ENCODE results near the gene TENM4. TPM values are rescaled to one million over a fixed set of nuclear protein-coding genes. Genes with fewer than 3 reads are reported as not detected.

TENM4 gene
- total RNA-seq, 2 experiments from 2014 or later: not detected

GRCh38 chr11:78620159-78620558 is 820.7 kb downstream of the TENM4 start:
- intact Hi-C loops (cut with micrococcal nuclease; ENCODE audit: unreplicated experiment): no loop called here
- BruUV-seq (replicated peaks): no TSS peak

GRCh38 chr11:78615724-78616123 is 825.1 kb downstream of the TENM4 start:
- H3K27ac ChIP-seq (ENCODE audit: low read depth, low read length, poor library complexity, severe bottlenecking): no peak overlapping the region
- TF ChIP-seq, protein P1, sequence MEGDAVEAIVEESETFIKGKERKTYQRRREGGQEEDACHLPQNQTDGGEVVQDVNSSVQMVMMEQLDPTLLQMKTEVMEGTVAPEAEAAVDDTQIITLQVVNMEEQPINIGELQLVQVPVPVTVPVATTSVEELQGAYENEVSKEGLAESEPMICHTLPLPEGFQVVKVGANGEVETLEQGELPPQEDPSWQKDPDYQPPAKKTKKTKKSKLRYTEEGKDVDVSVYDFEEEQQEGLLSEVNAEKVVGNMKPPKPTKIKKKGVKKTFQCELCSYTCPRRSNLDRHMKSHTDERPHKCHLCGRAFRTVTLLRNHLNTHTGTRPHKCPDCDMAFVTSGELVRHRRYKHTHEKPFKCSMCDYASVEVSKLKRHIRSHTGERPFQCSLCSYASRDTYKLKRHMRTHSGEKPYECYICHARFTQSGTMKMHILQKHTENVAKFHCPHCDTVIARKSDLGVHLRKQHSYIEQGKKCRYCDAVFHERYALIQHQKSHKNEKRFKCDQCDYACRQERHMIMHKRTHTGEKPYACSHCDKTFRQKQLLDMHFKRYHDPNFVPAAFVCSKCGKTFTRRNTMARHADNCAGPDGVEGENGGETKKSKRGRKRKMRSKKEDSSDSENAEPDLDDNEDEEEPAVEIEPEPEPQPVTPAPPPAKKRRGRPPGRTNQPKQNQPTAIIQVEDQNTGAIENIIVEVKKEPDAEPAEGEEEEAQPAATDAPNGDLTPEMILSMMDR (conservative IDR thresholded peaks at IDR 0.05; ENCODE audit: low read length): no peak
- CTCF ChIA-PET (ENCODE audit: unreplicated experiment): no interaction called here
- POLR2A ChIA-PET: no interaction called here
- no TSS peak for BruUV-seq (replicated peaks)
- H3K36me3 ChIP-seq (ENCODE audit: insufficient read depth, low read length): no peaks in the 10 kb centered on the region
- no peaks in the 10 kb centered on the region for H3K9me2 ChIP-seq (ENCODE audit: insufficient read depth, low read length)
- no peaks in the 10 kb centered on the region for H3K4me1 ChIP-seq (ENCODE audit: insufficient read depth, low read length, poor library complexity, severe bottlenecking)
- intact Hi-C loops (cut with micrococcal nuclease; ENCODE audit: unreplicated experiment): no loop called here
- H4K20me1 ChIP-seq (ENCODE audit: insufficient read depth, low read length): no peaks in the 10 kb centered on the region
- H3K9me3 ChIP-seq (ENCODE audit: low read length): no peaks in the 10 kb centered on the region
- no peak overlapping the region for H3K4me2 ChIP-seq (ENCODE audit: low read length)
- H3K4me3 ChIP-seq (ENCODE audit: low read depth, low read length, poor library complexity, severe bottlenecking): no peak overlapping the region
- H2AFZ ChIP-seq (ENCODE audit: low read length): no peak overlapping the region
- no peak for DNase-seq (ENCODE audit: low spot score)
- no peaks in the 10 kb centered on the region for H3K79me2 ChIP-seq (ENCODE audit: insufficient read depth, low read depth, low read length)

More at GRCh38 chr11:78620159-78620558, 820.7 kb downstream of the TENM4 start:
- no peaks in the 10 kb centered on the region for H4K20me1 ChIP-seq (ENCODE audit: insufficient read depth, low read length)
- no peak overlapping the region for H2AFZ ChIP-seq (ENCODE audit: low read length)
- no peaks in the 10 kb centered on the region for H3K9me3 ChIP-seq (ENCODE audit: low read length)
- no peak overlapping the region for H3K4me3 ChIP-seq (ENCODE audit: low read depth, low read length, poor library complexity, severe bottlenecking)
- no peaks in the 10 kb centered on the region for H3K79me2 ChIP-seq (ENCODE audit: insufficient read depth, low read depth, low read length)
- CTCF ChIA-PET (ENCODE audit: unreplicated experiment): no interaction called here
- no peaks in the 10 kb centered on the region for H3K9me2 ChIP-seq (ENCODE audit: insufficient read depth, low read length)
- no peak overlapping the region for H3K27ac ChIP-seq (ENCODE audit: low read depth, low read length, poor library complexity, severe bottlenecking)
- TF ChIP-seq, protein P1 (conservative IDR thresholded peaks at IDR 0.05; ENCODE audit: low read length): no peak
- no peak for TF ChIP-seq EZH2phosphoT487 (IDR thresholded peaks at IDR 0.05; ENCODE audit: borderline replicate concordance, low read depth, low read length)
- H3K36me3 ChIP-seq (ENCODE audit: insufficient read depth, low read length): no peaks in the 10 kb centered on the region
- POLR2A ChIA-PET: no interaction called here
- no peak overlapping the region for H3K4me2 ChIP-seq (ENCODE audit: low read length)
- no peak for DNase-seq (ENCODE audit: low spot score)
- no peaks in the 10 kb centered on the region for H3K4me1 ChIP-seq (ENCODE audit: insufficient read depth, low read length, poor library complexity, severe bottlenecking)

DNA sequence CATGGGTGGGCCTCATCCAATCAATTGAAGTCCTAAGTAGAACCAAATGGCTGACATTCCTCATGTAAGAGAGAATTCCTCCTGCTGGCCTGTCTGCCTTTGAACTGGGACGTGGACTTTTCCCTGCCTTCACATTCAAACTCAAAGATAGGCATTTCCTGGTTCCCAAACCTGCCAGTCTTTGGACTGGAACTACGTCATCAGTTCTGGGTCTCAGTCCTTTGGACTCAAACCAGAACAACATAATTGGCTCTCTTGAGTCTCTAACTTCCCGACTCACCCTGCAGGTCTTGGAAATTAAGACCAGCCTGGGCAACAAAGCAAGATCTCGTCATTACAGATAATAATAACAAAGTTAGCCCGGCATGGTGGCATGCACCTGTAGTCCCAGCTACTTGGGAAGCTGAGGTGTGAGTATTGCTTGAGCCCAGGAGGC is 827.4 kb downstream of the TENM4 start:
- H3K9me2 ChIP-seq (ENCODE audit: insufficient read depth, low read length): no peaks in the 10 kb centered on the region
- no peaks in the 10 kb centered on the region for H3K36me3 ChIP-seq (ENCODE audit: insufficient read depth, low read length)
- BruUV-seq (replicated peaks): no TSS peak
- no peak for TF ChIP-seq EZH2phosphoT487 (IDR thresholded peaks at IDR 0.05; ENCODE audit: borderline replicate concordance, low read depth, low read length)
- TF ChIP-seq, protein P1 (conservative IDR thresholded peaks at IDR 0.05; ENCODE audit: low read length): no peak
- no peak overlapping the region for H3K27ac ChIP-seq (ENCODE audit: low read depth, low read length, poor library complexity, severe bottlenecking)
- no peak overlapping the region for H3K4me2 ChIP-seq (ENCODE audit: low read length)
- H3K79me2 ChIP-seq (ENCODE audit: insufficient read depth, low read depth, low read length): no peaks in the 10 kb centered on the region
- intact Hi-C loops (cut with micrococcal nuclease; ENCODE audit: unreplicated experiment): no loop called here
- no peaks in the 10 kb centered on the region for H3K9me3 ChIP-seq (ENCODE audit: low read length)
- no peak for DNase-seq (ENCODE audit: low spot score)
- H4K20me1 ChIP-seq (ENCODE audit: insufficient read depth, low read length): no peaks in the 10 kb centered on the region
- no peaks in the 10 kb centered on the region for H3K4me1 ChIP-seq (ENCODE audit: insufficient read depth, low read length, poor library complexity, severe bottlenecking)
- no peak overlapping the region for H3K4me3 ChIP-seq (ENCODE audit: low read depth, low read length, poor library complexity, severe bottlenecking)
- ChIA-PET POLR2A (interaction anchor here (0.6 kb wide), 1 partner anchor 1170 kb away, joined by 5 read pairs; no protein-coding TSS in a partner anchor), CTCF (ENCODE audit: unreplicated experiment) (no interaction called here)
- no peak overlapping the region for H2AFZ ChIP-seq (ENCODE audit: low read length)
